Transverse colon (tissue), 4 donors: ENCODE results near the gene NEK2. TPM values are rescaled to one million over a fixed set of nuclear protein-coding genes. Genes with fewer than 3 reads are reported as not detected.

Experiments used
- DNase-seq: peaks from one replicate; pipeline ENCODE4 v3.0.0-alpha.2; 2019
- H3K27ac ChIP-seq, 4 donors: fragments of 200-600 bp; sonication (generic); 2 replicates each; pipeline ENCODE4 v1.5.1; 2016 to 2018; ENCODE audit warnings: inconsistent platforms in 4 of 4
- H3K27me3 ChIP-seq: fragments of 200-600 bp; sonication (generic); 2 replicates; pipeline ENCODE4 v1.5.1; 2017; ENCODE audit warnings: inconsistent platforms
- H3K36me3 ChIP-seq, 4 donors: fragments of 200-600 bp; sonication (generic); 2 replicates each; pipeline ENCODE4 v1.5.1; 2017 to 2019; ENCODE audit warnings: inconsistent platforms in 4 of 4
- H3K4me1 ChIP-seq, 4 donors: fragments of 200-600 bp; sonication (generic); 2 replicates each; pipeline ENCODE4 v1.5.1; 2017 to 2020; ENCODE audit warnings: inconsistent platforms in 4 of 4
- H3K4me3 ChIP-seq, 4 donors: fragments of 200-600 bp; sonication (generic); 1 replicate in 1 of 4; 2 replicates in 3 of 4; pipeline versions ENCODE4 v1.5.1 to v1.6.1; 2017 to 2019; ENCODE audit warnings: inconsistent platforms in 4 of 4
- H3K9me3 ChIP-seq, 2 donors: fragments of 200-600 bp; sonication (generic); 2 replicates each; pipeline ENCODE4 v1.5.1; 2017 to 2019; ENCODE audit warnings: inconsistent platforms in 2 of 2
- CTCF ChIP-seq, 5 experiments: fragments of 200-600 bp in 3 of 5; fragments of 450-650 bp in 2 of 5; sonication (generic) in 3 of 5; IDR thresholded peaks; 1 replicate in 2 of 5; 2 replicates in 3 of 5; pipeline ENCODE4 v1.5.1; 2016 to 2017; ENCODE audit warnings: antibody characterized with exemption in 5 of 5, inconsistent platforms in 3 of 5, mild to moderate bottlenecking in 2 of 5, moderate library complexity in 1 of 5
- EP300 ChIP-seq: sonication (generic); formaldehyde crosslinking; IDR thresholded peaks from one replicate; pipeline ENCODE4 v1.6.1; 2017; ENCODE audit warnings: antibody characterized with exemption, low read depth
- POLR2A ChIP-seq: fragments of 450-650 bp; IDR thresholded peaks from one replicate; pipeline ENCODE4 v1.6.1; 2016; ENCODE audit warnings: antibody characterized with exemption, mild to moderate bottlenecking, moderate library complexity
- POLR2AphosphoS5 ChIP-seq, 3 donors: sonication (generic); formaldehyde crosslinking; IDR thresholded peaks; one replicate each; pipeline ENCODE4 v1.6.1; 2016; ENCODE audit warnings: antibody characterized with exemption in 3 of 3
- WGBS, 2 donors: methylation state at CpG; one replicate each; pipeline ENCODE4 v1.1.5; 2018; ENCODE audit warnings: low coverage in 1 of 2; 5-methylcytosine and 5-hydroxymethylcytosine counted together
- in situ Hi-C, 4 donors: fragments of 200-750 bp; cut with MboI; loops; one replicate each; pipeline versions ENCODE4 v1.15.0 to v1.15.1; 2017; ENCODE audit warnings: low sequenced_read_pairs in 3 of 4, low pct_ligation_motif_present in 1 of 4, low pct_unique_long_range_greater_than_20kb in 1 of 4
- intact Hi-C: fragments of 100-400 bp; cut with DNase I; formaldehyde crosslinking; loops from one replicate; pipeline ENCODE4 v1.15.1; 2023; ENCODE audit warnings: low total_unique reads
- total RNA-seq, 4 donors: library from RNA; depleted of rRNA; stranded (reverse); fragments of >200 nt; gene quantifications; one replicate each; pipeline ENCODE4 v1.1.0, GENCODE V29; 2016

The NEK2 gene
- total RNA-seq, 4 donors from 2014 or later: 1.7 to 4.9 (median 2.1) TPM

GRCh38 chr1:211641044-211641800 lies 34.2 kb downstream of the NEK2 start:
- Histone ChIP-seq H3K4me3 (no peak overlapping the region), H3K27ac (no peak overlapping the region), H3K9me3 (no peaks in the 10 kb centered on the region), H3K36me3 (no peaks in the 10 kb centered on the region), H3K27me3 (no peaks in the 10 kb centered on the region), H3K4me1 (peaks cover 9 to 18% (median 12%) of the 10 kb centered on the region in 4 donors)
- TF ChIP-seq POLR2AphosphoS5 (IDR thresholded peaks at IDR 0.05) (no peak), CTCF (IDR thresholded peaks at IDR 0.05) (no peak), EP300 (no peak), POLR2A (no peak)
- DNase-seq: no peak
- WGBS, 2 donors: 86 to 96% methylated on average over 8 to 11 of the region's 11 CpGs
- in situ Hi-C loops: no loop called here
- intact Hi-C loops: no loop called here

- no peaks in the 10 kb centered on the region for H3K9me3 ChIP-seq
Observed at GRCh38 chr1:211640301-211640630, 35.2 kb downstream of the NEK2 start.

GRCh38 chr1:211639475-211640300 lies 35.7 kb downstream of the NEK2 start:
- in situ Hi-C loops: no loop called here
- TF ChIP-seq POLR2AphosphoS5 (IDR thresholded peaks at IDR 0.05) (no peak), POLR2A (no peak), EP300 (no peak), CTCF (IDR thresholded peaks at IDR 0.05) (no peak)
- Histone ChIP-seq H3K4me3 (no peak overlapping the region), H3K4me1 (peaks cover 9 to 14% (median 12%) of the 10 kb centered on the region in 4 donors), H3K27me3 (no peaks in the 10 kb centered on the region), H3K9me3 (no peaks in the 10 kb centered on the region), H3K27ac (no peak overlapping the region), H3K36me3 (no peaks in the 10 kb centered on the region)
- 68% methylated on average over 13 of the region's 13 CpGs; no CpG with 5 or more reads in 1 of the 2 donors for whole genome bisulfite sequencing, 2 donors
- intact Hi-C loops: no loop called here
- DNase-seq: no peak

More at GRCh38 chr1:211640301-211640630, 35.2 kb downstream of the NEK2 start:
- intact Hi-C loops (no loop called here), in situ Hi-C loops (no loop called here)
- Histone ChIP-seq H3K36me3 (no peaks in the 10 kb centered on the region), H3K4me3 (no peak overlapping the region), H3K27ac (no peak overlapping the region), H3K4me1 (peaks cover 9 to 18% (median 12%) of the 10 kb centered on the region in 4 donors), H3K27me3 (no peaks in the 10 kb centered on the region)
- WGBS, 2 donors: 85% methylated on average over 1 of the region's 1 CpG; no CpG with 5 or more reads in 1 of the 2 donors
- no peak for TF ChIP-seq EP300
- no peak for TF ChIP-seq CTCF (IDR thresholded peaks at IDR 0.05)
- no peak for TF ChIP-seq POLR2AphosphoS5 (IDR thresholded peaks at IDR 0.05)
- no peak for TF ChIP-seq POLR2A
- no peak for DNase-seq

GRCh38 chr1:211638689-211639101 lies 36.7 kb downstream of the NEK2 start:
- no peak for DNase-seq
- TF ChIP-seq POLR2A: no peak
- no peak for TF ChIP-seq CTCF (IDR thresholded peaks at IDR 0.05)
- no peak for TF ChIP-seq EP300
- no peak for TF ChIP-seq POLR2AphosphoS5 (IDR thresholded peaks at IDR 0.05)
- no peak overlapping the region for H3K27ac ChIP-seq
- H3K27me3 ChIP-seq: no peaks in the 10 kb centered on the region
- H3K4me3 ChIP-seq: no peak overlapping the region
- peaks cover 4 to 7% (median 6%) of the 10 kb centered on the region in 4 donors for H3K4me1 ChIP-seq
- WGBS, 2 donors: 77 to 100% methylated on average over 2 to 5 of the region's 5 CpGs
- no peaks in the 10 kb centered on the region for H3K36me3 ChIP-seq
- no peaks in the 10 kb centered on the region for H3K9me3 ChIP-seq
- intact Hi-C loops (no loop called here), in situ Hi-C loops (no loop called here)
